Colonic mucosa (tissue), 4 donors: ENCODE results near the gene KIF17. TPM values are rescaled to one million over a fixed set of nuclear protein-coding genes. Genes with fewer than 3 reads are reported as not detected.

Experiments
- DNase-seq: peaks from one replicate; pipeline ENCODE4 v3.0.0-alpha.2; 2020
- H3K27ac ChIP-seq: fragments of 200-600 bp; one replicate; pipeline ENCODE4 v1.8.0; 2021
- H3K27me3 ChIP-seq: fragments of 200-600 bp; one replicate; pipeline ENCODE4 v1.8.0; 2021
- H3K36me3 ChIP-seq: fragments of 200-600 bp; one replicate; pipeline ENCODE4 v1.8.0; 2021
- H3K4me1 ChIP-seq: fragments of 200-600 bp; one replicate; pipeline ENCODE4 v1.8.0; 2021; ENCODE audit warnings: mild to moderate bottlenecking
- H3K4me3 ChIP-seq: fragments of 200-600 bp; one replicate; pipeline ENCODE4 v1.8.0; 2021
- H3K9ac ChIP-seq, 2 donors: one replicate each; pipeline ENCODE4 v1.7.0; 2013; ENCODE audit warnings: control low read depth in 2 of 2, low read depth in 2 of 2, low read length in 2 of 2
- H3K9me3 ChIP-seq: fragments of 200-600 bp; one replicate; pipeline ENCODE4 v1.8.0; 2021
- intact Hi-C: fragments of 100-400 bp; cut with DNase I; formaldehyde crosslinking; loops from one replicate; pipeline ENCODE4 v1.14.1; 2022
- total RNA-seq, 2 donors: library from RNA; stranded (reverse); fragmentation: NEBNext Ultra II Directional in 1 of 2; extraction: Animal tissue kit (Norgen Biotek cat#: 25700) in 1 of 2; gene quantifications; one replicate each; pipeline ENCODE4 v1.2.1, GENCODE V29; 2021
- TF ChIP-seq, protein P1 (sequence below): fragments of 200-600 bp; IDR thresholded peaks from one replicate; pipeline ENCODE4 v1.8.0; 2022; ENCODE audit warnings: antibody characterized with exemption, mild to moderate bottlenecking
- donor health status: healthy.
- donor health status: DM: no; HTN: no; CAD: no.
- donor health status: DM: no; HTN: no; CAD: no.

Gene KIF17
- total RNA-seq, 2 donors from 2014 or later = 0.27 to 1.4 TPM

DNA sequence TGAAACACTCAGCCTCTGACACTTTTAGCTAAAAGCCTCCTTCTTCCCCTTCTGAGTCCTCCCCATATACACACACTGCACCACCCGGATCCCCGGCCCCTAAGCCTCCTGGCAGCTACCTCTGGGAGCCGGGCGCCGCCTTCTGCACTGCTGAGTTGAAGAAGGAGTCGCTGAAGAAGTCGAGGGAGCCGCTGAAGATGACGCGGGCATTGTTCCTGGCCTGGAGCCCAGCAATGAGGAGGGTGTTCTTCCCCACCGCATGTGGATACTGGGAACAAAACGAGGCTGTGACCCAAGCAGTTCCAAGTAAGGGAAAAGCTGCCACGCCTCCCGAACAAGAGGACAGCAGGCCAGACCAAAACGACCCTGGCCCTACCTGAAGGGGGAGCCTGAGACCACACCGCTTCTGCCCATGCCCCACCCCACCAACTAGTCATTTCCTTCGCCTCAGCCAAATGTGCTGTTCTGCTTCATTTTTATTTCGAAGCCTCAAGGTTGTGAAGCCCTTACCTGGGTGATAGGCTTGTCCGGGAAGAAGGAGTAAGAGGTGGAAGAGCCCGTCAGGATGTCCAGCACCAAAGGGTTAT, 63.6 kb downstream of the KIF17 start:
- TF ChIP-seq, protein P1, sequence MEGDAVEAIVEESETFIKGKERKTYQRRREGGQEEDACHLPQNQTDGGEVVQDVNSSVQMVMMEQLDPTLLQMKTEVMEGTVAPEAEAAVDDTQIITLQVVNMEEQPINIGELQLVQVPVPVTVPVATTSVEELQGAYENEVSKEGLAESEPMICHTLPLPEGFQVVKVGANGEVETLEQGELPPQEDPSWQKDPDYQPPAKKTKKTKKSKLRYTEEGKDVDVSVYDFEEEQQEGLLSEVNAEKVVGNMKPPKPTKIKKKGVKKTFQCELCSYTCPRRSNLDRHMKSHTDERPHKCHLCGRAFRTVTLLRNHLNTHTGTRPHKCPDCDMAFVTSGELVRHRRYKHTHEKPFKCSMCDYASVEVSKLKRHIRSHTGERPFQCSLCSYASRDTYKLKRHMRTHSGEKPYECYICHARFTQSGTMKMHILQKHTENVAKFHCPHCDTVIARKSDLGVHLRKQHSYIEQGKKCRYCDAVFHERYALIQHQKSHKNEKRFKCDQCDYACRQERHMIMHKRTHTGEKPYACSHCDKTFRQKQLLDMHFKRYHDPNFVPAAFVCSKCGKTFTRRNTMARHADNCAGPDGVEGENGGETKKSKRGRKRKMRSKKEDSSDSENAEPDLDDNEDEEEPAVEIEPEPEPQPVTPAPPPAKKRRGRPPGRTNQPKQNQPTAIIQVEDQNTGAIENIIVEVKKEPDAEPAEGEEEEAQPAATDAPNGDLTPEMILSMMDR = no peak
- intact Hi-C loops = no loop called here

DNA sequence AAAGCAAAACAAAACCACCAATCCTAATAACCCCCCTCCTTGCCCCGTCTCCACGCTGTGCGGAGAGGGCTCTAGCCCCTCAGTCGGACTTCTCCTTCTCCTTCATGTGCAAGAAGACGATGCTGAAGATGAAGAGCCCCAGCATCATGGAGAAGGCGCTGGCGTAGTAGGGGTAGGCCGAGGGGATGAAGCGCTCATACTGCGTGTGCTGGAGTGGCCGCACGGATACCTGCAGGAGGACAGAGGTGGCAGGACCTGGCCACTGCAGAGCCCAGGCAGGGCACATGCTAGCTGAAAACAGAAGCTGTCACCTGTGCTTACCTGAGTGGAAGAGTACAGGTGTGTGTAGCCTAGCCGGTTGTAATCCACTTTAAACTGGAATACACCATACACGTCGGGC, 65.5 kb downstream of the KIF17 start:
- H3K27ac ChIP-seq = no peak overlapping the region
- H3K36me3 ChIP-seq = peaks cover 29% of the 10 kb centered on the region
- H3K27me3 ChIP-seq = no peaks in the 10 kb centered on the region
- H3K9ac ChIP-seq = no peak overlapping the region
- H3K4me1 ChIP-seq = no peaks in the 10 kb centered on the region
- no peak for DNase-seq
- H3K9me3 ChIP-seq = no peaks in the 10 kb centered on the region
- H3K4me3 ChIP-seq = no peak overlapping the region
- TF ChIP-seq, protein P1 = no peak
- intact Hi-C loops = no loop called here

More for the DNA sequence above, 63.6 kb downstream of the KIF17 start:
- Histone ChIP-seq H3K36me3 (peaks cover 25% of the 10 kb centered on the region), H3K4me3 (no peak overlapping the region), H3K4me1 (no peaks in the 10 kb centered on the region), H3K27ac (no peak overlapping the region), H3K9me3 (no peaks in the 10 kb centered on the region), H3K27me3 (no peaks in the 10 kb centered on the region), H3K9ac (no peak overlapping the region)
- DNase-seq = no peak

DNA sequence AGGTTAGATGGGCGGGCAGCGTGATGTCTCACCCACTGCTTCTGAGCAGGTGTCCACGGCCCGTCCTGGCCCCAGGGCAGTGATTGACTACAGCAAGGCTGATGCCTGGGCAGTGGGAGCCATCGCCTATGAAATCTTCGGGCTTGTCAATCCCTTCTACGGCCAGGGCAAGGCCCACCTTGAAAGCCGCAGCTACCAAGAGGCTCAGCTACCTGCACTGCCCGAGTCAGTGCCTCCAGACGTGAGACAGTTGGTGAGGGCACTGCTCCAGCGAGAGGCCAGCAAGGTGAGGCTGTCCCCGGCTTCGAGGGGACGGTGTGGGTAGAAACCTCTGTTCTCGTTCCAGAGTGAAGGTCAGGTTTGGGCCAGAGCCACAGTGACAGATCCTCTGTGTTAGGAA, 68.9 kb downstream of the KIF17 start:
- Histone ChIP-seq H3K4me3 (no peak overlapping the region), H3K4me1 (no peaks in the 10 kb centered on the region), H3K27me3 (no peaks in the 10 kb centered on the region), H3K27ac (no peak overlapping the region), H3K9ac (no peak overlapping the region), H3K9me3 (no peaks in the 10 kb centered on the region), H3K36me3 (peaks cover 11% of the 10 kb centered on the region)
- TF ChIP-seq, protein P1 = no peak
- DNase-seq = no peak
- intact Hi-C loops = no loop called here

DNA sequence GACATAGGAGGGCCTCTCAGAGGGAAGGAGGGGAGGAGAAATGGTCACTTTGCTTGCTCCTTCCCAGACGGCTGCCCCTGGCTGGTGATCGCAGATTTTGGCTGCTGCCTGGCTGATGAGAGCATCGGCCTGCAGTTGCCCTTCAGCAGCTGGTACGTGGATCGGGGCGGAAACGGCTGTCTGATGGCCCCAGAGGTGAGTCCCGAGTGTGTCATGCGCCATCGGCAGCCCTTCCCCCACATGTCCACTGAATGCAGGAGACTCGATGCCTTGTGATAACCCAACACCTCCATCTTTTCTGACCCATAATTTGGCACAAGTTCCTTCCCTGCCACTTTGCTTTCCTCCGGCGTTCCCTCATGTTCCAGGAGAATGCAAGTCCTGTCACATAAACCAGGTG, 69.4 kb downstream of the KIF17 start:
- no peak for DNase-seq
- Histone ChIP-seq H3K36me3 (peaks cover 11% of the 10 kb centered on the region), H3K4me3 (no peak overlapping the region), H3K9me3 (no peaks in the 10 kb centered on the region), H3K27ac (no peak overlapping the region), H3K27me3 (no peaks in the 10 kb centered on the region), H3K9ac (no peak overlapping the region), H3K4me1 (no peaks in the 10 kb centered on the region)
- TF ChIP-seq, protein P1 = no peak
- intact Hi-C loops = no loop called here

DNA sequence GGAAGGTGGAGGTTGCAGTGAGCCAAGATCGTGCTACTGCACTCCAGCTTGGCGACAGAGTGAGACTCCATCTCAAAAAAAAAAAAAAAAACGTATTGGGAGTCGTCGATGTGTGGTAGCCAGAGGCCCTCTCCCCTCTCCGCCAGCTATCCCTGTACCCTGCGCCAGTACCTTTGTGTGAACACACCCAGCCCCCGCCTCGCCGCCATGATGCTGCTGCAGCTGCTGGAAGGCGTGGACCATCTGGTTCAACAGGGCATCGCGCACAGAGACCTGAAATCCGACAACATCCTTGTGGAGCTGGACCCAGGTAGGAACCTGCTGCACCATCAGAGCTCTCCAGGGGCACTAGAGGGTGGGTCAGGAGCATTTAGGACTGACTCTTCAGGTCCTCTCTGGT, 72.4 kb downstream of the KIF17 start:
- Histone ChIP-seq H3K9me3 (no peaks in the 10 kb centered on the region), H3K4me3 (no peak overlapping the region), H3K27ac (no peak overlapping the region), H3K36me3 (peaks cover 13% of the 10 kb centered on the region), H3K4me1 (no peaks in the 10 kb centered on the region), H3K27me3 (no peaks in the 10 kb centered on the region), H3K9ac (no peak overlapping the region)
- TF ChIP-seq, protein P1 = no peak
- DNase-seq = no peak
- intact Hi-C loops = no loop called here
